NCI-H526 treated with DMSO at 0.1 percent for 48 hours (cell line): ENCODE data around the gene ARHGAP18.

ENCODE experiments used
- DNase-seq: peaks from one replicate; lab custom pipeline; 2025; lab: John Stamatoyannopoulos, UW

Gene ARHGAP18

GRCh38 chr6:129670634-129671033 is 39.3 kb downstream of the ARHGAP18 start:
- no peak for DNase-seq

- no peak for DNase-seq
These were observed 42.4 kb downstream of the ARHGAP18 start for GRCh38 chr6:129667621-129668020.

- no peak for DNase-seq
These were observed 42.9 kb downstream of the ARHGAP18 start for GRCh38 chr6:129667034-129667433.

- no peak for DNase-seq
These were observed 44.4 kb downstream of the ARHGAP18 start for GRCh38 chr6:129665555-129665954.

GRCh38 chr6:129663531-129663930 is 46.4 kb downstream of the ARHGAP18 start:
- DNase-seq = no peak

GRCh38 chr6:129662980-129663431 is 47.0 kb downstream of the ARHGAP18 start:
- no peak for DNase-seq

- DNase-seq = no peak
These were observed 47.6 kb downstream of the ARHGAP18 start for GRCh38 chr6:129662406-129662766.

GRCh38 chr6:129661536-129662405 is 48.2 kb downstream of the ARHGAP18 start:
- no peak for DNase-seq

GRCh38 chr6:129660346-129660676 is 49.7 kb downstream of the ARHGAP18 start:
- no peak for DNase-seq

- DNase-seq = no peak
These were observed 50.2 kb downstream of the ARHGAP18 start for GRCh38 chr6:129659590-129660345.

- DNase-seq = no peak
These were observed 50.8 kb downstream of the ARHGAP18 start for GRCh38 chr6:129659167-129659566.

GRCh38 chr6:129657483-129657882 is 52.5 kb downstream of the ARHGAP18 start:
- no peak for DNase-seq

GRCh38 chr6:129655334-129655733 is 54.6 kb downstream of the ARHGAP18 start:
- DNase-seq = no peak

- DNase-seq = no peak
These were observed 56.2 kb downstream of the ARHGAP18 start for GRCh38 chr6:129653746-129654145.

GRCh38 chr6:129653229-129653628 is 56.7 kb downstream of the ARHGAP18 start:
- DNase-seq = no peak

GRCh38 chr6:129651291-129651691 is 58.7 kb downstream of the ARHGAP18 start:
- DNase-seq = no peak

GRCh38 chr6:129648819-129649491 is 61.0 kb downstream of the ARHGAP18 start:
- no peak for DNase-seq

- DNase-seq = no peak
These were observed 62.9 kb downstream of the ARHGAP18 start for GRCh38 chr6:129647044-129647443.

GRCh38 chr6:129646642-129647041 is 63.3 kb downstream of the ARHGAP18 start:
- DNase-seq = no peak

- no peak for DNase-seq
These were observed 64.0 kb downstream of the ARHGAP18 start for GRCh38 chr6:129645830-129646579.

GRCh38 chr6:129645106-129645829 is 64.7 kb downstream of the ARHGAP18 start:
- no peak for DNase-seq
